Stimulated activated CD4-positive, alpha-beta T cell treated with anti-CD3 and anti-CD28 coated beads, Interleukin-1b, Interleukin-23, amount 100 ng/mL, for 4 hours (primary cell): ENCODE results near the gene IGLL5.
"Not testable (repeated sequence)": the region's sequence is repeated elsewhere in the genome, so short reads cannot be mapped to it uniquely, and the experiment has no call there.

Experiments used
- DNase-seq, 2 donors: peaks; one replicate each; pipeline ENCODE4 v3.0.0-alpha.2; 2020; ENCODE audit warnings: low read depth in 2 of 2

Gene IGLL5

GRCh38 chr22:22914726-22915669, 27.4 kb downstream of the IGLL5 start:
- no peak for DNase-seq

DNA sequence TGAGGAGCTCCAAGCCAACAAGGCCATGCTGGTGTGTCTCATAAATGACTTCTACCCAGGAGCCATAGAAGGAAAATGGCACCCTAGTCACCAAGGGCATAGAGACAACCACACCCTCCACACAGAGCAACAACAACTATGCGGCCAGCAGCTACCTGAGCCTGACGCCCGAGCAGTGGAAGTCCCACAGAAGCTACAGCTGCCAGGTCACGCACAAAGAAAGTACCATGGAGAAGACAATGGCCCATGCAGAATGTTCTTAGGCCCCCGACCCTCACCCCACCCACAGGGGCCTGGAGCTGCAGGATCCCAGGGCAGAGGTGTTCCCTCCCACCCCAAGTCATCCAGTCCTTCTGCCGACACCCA, 28.0 kb downstream of the IGLL5 start:
- no peak for DNase-seq

DNA sequence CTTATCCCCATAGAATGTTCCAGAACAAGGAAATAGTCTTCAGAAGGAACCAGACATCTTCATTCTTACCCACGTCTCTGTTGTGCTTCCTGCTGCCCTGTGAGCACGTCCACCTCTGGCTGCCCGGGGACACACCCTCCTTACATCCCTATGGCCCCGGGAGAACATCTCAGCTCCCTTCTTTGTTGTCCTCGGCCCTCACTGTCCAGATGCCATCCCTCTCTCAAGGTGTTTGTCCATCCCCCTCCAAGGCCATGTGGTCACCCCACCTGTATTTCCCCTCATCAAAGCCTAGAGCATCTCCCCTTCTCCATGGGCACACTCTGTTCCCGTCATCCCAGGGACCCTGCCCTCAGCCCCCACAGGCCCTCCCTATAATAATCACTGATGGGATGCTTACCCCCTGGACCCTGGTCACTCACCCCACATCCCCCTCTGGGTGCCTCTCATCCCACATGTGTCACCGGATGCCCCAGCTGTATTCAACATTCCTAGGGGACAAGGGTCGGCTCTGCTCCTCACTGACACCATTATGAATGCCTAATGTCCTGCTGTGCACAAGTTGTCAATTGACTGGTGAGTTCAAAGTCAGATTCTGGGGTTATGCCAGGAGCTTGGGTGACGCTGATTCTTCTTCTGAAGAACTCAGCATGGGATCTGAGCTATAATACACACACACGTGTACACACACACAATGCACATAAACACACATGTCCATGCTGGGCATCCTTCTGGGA, 28.8 kb downstream of the IGLL5 start:
- DNase-seq = no peak

DNA sequence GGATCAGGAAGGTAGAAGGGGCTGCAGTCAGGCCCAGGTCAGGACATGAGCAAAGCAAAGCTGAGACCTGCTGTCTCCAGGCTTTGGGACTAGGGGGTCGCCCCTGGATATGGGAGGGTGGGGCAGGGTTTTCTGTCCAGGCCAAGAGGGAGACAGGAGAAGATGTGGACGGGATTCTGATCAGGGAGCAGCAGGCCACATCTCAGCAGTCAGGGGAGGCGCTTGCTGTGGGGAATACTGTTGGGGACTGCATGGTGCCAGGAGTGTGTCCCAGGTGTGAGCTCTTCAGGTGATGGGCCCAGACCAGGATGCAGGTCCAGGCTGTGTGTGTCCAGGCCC, 29.3 kb downstream of the IGLL5 start:
- no peak for DNase-seq

DNA sequence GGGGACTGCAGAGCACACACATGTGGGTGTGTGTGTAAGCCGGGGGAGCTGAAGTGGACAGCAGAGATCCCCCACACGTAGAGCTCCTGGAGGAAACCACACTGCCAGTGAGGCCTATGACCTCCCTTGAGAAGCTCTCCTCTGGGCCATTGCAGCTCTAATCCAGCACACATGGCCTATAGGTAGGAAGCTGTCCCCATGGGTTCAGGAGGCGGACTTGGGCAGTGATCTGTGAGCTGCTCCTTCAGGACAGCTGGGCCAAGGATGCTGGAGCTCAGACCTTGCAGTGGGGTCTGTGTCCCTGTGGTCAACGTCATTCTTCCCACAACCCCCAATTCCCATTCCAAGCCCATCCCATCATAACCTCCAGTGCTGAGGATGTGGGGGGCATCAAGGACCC, 29.8 kb downstream of the IGLL5 start:
- no peak for DNase-seq

DNA sequence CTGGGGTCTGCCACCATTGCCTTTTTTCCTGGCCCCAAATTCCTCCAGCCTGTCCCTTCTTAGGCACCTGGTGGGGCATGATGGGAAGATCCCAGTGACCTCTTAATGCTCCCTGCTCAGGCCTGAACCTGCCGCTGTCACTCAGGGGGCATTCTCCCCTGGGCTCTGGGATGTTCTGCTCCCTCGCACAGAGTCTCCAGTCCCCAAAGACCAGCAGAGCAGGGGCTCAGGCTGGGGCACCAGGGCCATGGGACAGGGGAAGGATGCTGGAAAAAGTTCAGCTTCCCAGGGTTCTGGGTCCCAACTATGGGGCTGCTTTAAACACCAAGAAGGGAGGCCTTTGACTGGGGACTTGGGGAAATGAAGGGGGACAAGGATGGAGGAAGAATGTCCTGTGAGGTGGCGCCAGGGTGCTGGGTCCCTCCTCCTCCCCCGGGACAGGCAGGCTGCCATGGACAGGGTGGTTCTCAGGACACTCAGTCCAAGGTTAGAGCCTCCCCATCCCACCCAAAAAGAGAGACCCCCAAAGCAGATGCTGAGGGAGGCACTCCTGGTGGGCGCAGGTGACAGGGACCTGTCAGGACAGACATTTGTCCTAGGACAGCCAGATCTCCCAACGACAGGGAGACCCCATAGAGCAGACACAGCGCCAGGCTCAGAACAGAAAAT, 30.8 kb downstream of the IGLL5 start:
- DNase-seq = no peak

DNA sequence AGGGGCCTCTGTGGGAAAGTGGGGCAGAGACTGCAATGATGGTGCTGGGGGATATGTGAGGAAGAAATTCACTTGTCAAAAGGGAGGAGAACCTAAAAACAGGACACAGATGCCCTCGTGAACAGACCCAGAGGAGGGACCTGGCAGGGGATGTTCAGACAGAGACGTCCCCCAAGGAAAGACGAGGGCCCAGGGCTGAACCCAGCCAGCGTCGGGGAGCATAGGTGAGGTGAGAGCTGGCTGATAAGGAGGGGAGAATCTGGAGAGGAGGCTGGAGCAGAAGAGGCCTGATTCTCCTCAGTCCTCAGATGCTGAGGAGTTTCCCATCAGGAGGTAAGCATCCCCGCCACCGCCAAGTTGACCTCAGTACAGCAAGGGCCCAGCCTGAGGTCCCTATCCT, 31.4 kb downstream of the IGLL5 start:
- DNase-seq = no peak

DNA sequence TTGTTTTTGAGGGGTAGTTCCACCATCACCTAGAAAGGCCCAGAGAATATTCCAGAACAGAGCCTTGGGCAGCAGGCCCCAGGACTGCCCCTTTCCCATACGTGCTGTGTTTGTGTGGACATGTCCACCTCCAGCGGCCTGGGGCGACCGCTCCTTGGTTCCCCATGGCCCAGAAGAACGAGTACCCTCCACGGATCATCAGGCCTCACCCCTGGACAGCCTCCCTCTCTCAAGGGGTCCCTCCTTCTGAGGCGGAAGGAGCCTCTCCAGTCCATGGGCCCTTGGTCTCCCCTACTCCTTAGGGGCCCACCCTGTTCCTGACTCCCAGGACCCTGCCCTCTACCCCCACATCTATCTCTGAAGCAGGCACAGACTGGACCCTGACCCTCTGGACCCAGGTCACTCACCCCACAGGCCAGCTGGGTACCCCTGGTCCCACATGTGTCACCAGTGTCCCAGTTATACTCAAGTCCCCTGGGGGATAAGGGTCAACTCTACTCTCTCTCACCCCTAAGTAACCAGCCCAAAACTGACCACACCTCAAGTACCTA, 32.6 kb downstream of the IGLL5 start:
- DNase-seq = no peak

DNA sequence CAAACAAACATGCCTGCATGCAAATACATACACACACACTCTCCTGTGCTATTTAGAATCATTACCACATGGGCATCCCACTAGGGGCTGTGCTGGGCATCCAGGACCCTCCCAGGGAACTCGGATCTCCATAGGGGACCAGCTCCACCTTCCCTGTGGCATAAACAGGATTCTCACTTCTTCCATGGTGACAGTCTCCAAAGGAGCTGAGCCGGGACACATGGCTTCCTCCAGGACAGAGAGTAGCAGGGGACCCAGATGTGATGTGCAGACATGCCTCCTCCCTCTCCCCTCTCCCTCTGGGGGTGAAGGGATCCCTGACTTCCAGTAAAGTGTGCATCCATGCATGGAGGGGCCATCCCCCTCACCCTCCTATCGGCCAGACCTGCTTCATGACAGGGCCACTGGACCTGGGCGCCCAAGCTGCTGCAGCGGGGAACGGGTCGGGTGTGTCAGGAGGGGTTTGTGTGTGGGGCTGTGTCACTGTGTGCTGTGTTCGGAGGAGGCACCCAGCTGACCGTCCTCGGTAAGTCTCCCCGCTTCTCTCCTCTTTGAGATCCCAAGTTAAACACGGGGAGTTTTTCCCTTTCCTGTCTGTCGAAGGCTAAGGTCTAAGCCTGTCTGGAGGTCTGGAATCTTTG, 33.4 kb downstream of the IGLL5 start:
- DNase-seq = no peak

DNA sequence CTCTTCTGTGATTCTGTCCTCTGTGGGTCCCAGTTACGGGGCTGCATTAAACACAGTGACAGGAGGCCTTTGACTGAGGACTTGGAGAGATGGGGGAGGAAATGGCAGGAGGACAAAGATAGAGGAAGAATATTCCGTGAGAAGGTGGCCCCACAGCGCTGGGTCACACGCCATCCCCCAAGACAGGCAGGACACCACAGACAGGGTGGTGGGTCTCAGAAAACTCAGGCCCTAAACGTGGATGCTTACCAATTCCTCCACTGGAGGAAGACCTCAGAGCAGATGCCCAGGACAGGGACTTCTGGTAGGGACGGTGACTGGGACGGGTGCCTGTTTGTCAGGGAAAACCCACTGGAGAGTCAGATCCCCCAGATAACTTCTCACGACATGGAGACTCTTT, 34.0 kb downstream of the IGLL5 start:
- DNase-seq = no peak

DNA sequence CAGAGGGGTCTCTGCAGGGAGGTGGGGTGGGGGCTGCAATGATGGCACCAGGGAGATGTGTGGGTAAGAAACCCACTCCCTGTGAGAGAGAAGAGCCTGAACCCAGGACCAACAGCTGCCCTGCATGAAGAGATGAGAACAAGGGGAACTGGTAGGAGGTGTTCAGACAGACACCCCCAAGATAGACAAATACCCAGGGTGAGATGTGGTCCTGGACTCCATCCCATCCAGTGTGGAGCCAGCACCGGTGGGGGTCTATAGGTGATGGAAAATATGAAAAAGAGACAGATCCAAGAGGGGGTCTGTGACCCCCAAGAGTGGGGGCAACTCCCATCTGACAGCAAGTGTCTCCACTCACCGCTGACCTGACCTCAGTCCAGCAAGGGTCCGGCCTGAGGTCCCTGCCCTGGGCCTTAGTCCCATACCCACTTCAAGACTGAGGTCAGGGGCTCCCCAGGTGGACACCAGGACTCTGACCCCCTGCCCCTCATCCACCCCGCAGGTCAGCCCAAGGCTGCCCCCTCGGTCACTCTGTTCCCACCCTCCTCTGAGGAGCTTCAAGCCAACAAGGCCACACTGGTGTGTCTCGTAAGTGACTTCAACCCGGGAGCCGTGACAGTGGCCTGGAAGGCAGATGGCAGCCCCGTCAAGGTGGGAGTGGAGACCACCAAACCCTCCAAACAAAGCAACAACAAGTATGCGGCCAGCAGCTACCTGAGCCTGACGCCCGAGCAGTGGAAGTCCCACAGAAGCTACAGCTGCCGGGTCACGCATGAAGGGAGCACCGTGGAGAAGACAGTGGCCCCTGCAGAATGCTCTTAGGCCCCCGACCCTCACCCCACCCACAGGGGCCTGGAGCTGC, 34.7 kb downstream of the IGLL5 start:
- not testable (repeated sequence) for DNase-seq

- DNase-seq = no peak
Measured at GRCh38 chr22:22922954-22923319, 35.3 kb downstream of the IGLL5 start.

- no peak for DNase-seq
Measured at GRCh38 chr22:22923379-22923778, 35.8 kb downstream of the IGLL5 start.

GRCh38 chr22:22923930-22924329, 36.3 kb downstream of the IGLL5 start:
- no peak for DNase-seq

- DNase-seq = no peak
Measured at GRCh38 chr22:22924369-22925145, 36.9 kb downstream of the IGLL5 start.

DNA sequence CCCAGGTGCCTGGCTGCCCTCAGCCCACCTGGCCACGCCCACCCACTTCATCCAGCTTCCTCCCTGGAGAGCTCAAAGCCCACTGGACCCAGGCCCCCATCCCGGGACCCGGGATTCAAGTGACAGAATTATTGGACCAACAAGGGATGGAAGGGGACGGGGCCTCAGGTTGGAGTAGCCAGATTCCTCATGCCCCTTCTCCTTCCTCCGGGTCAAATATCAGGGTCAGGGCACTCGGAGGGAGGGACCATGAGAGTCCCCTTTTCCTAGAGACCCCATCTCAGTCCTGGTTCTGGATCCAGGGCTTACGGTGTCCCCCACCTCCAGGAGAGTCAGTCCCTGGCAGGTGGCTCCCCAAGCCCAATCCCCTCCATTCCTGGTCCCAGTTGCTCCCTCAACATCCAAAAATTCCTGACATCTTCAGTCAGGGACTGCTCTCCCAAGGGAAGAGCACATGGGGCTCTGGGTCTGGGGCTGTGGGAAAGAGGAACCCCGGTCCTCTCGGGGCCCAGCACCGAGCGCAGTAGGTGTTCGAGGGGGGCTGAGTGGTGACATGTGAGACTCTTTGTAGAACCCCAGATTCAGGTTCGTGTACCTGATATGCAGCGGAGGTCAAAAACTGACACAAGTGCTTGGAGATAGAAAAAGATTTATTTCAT, 37.7 kb downstream of the IGLL5 start:
- no peak for DNase-seq

- DNase-seq = no peak
Measured at GRCh38 chr22:22925805-22926369, 38.3 kb downstream of the IGLL5 start.

GRCh38 chr22:22926370-22927195, 39.0 kb downstream of the IGLL5 start:
- no peak for DNase-seq
